Fibroblast of the conjunctiva (primary cell): ENCODE measurements around the gene BARX1.
"Not testable (repeated sequence)": the region's sequence is repeated elsewhere in the genome, so short reads cannot be mapped to it uniquely, and the experiment has no call there.

Source experiments
- DNase-seq: peaks from one replicate; pipeline ENCODE4 v3.0.0-alpha.2; 2010; ENCODE audit warnings: low read depth

BARX1 gene

DNA sequence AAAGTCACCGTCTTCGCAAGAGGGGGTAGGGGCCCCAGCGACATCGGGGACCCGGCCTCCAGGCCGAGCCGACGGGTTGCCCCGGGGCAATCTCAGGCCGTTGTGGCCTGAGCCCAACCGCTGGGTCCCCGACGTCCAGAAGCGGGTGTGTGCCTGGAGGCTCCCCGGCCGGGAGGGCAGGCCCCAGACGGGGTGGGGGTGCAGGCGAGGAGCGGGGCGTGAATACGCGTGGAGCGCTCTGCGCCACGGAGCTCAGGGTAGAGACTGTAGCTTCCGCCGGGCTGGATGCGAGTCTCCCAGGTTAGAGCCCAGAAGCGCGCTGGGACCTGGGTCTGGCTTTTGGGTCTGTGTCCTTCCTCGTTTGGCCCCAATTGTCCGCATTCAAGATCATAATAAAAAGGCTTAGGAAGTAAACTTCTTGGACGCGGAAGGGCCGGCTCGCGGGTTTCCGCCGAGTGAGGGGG is 3.5 kb downstream of the BARX1 start:
- DNase-seq, result no peak

DNA sequence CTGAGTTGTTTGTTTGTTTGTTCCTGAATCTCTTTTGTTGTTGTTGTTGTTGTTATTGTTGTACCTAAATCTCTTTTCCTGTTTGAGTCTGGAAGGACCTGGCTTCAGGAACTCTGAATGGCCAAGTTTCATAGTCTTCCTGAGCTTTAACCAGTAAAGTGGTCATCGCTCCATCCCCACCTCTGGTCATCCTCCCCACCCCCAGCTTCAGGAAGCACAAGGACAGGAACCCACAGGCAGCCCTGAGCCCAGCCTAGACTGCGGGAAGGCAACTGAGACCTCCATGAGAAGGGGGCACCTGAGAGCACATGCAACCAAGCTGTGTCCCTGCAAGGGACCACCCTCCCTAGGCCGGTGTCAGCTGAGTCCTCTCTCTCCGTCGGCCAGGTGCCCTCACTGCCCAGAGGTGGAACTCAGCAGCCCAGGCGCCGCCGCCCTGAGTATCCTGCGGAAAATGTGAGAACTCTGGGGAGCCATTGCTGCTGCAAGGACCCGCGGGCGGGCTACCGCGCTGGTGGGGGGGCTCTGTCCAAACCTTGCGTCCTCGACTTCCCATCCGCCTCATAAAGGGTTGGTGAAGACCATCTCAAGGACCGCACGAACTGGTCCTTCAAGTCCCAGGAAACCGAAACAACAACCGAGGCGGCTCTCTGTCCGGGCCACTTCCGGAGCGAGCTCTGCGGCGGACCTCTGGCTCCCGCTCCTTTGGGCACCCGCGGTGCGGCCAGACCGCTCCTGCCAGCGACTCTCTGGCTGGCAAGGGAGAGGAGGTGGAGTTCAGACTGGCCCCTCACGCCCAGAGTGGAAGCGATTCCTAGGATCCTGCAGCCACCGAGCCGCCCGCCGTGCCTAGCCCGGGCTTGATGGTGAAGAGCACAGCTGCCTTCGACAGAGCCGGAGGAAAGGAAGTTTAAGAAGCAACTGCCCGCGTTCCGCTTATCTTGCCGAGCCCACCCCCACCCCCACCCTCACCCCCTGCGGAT is 4.2 kb downstream of the BARX1 start:
- DNase-seq, result no peak

DNA sequence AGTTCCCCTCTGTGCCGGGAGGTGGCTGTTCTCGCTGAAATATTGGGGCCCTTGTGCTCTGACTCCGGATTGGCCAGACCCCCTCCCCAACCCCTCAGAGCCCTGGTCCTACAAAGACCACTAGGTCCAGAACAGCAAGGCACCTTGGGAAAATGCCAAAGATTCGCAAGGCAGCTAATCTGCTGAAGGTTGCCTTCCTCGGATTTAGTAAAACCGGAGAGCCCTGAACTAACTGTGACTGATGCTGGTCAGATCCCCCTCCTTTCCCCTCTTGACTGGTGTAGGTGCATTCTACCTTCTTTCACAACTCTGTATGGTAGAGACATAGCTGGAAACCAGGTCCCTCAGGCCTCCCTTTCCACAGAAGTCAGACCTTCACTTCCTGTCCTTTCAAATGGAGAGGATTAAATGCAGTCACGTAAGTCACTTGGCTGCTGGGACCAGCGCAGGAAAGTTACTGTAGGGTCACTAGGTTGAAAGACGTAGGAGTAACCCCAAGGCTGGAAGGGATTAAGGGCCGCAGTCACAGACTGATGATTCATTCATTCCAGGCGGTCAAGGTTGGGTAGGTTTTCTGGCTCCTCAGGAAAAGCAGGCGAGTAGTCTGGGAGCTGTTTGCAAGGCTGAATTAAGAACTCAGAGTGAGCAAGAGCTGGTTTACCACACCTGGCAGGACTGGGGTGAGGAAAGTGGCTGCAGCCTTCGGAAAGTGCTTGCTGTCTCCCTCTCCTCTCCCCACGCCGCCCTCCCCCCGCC is 5.3 kb downstream of the BARX1 start:
- DNase-seq, result no peak

DNA sequence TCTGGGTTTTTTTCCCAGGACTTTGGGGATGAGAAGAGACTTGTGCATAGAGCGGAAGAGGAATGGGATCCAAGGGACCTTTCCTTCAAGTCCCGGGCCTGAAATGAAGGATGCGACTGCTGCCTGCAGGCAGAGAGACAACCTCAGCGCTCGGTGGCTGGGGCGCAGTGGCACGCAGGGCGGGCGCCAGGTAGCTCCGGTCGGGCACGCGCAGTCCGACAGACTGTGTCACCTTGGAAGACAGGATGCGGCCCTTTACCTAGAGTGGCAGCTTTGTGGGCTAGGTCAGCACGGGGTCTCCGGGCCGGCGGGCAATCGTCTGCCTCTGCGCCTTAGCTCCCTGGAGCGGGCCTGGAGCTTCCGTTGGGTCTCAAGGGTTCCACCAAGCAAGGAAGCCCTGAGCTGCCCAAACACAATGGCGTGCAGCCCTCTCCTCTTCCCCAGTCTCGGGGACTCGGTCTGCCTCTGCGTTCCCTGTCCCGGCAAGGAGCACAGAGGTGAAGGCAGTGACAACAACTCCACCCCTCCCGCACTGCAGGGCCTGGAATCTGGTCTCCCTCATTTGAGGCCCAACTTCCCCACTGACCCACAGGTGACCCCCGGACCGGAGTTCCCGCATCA is 6.0 kb downstream of the BARX1 start:
- no peak for DNase-seq

DNA sequence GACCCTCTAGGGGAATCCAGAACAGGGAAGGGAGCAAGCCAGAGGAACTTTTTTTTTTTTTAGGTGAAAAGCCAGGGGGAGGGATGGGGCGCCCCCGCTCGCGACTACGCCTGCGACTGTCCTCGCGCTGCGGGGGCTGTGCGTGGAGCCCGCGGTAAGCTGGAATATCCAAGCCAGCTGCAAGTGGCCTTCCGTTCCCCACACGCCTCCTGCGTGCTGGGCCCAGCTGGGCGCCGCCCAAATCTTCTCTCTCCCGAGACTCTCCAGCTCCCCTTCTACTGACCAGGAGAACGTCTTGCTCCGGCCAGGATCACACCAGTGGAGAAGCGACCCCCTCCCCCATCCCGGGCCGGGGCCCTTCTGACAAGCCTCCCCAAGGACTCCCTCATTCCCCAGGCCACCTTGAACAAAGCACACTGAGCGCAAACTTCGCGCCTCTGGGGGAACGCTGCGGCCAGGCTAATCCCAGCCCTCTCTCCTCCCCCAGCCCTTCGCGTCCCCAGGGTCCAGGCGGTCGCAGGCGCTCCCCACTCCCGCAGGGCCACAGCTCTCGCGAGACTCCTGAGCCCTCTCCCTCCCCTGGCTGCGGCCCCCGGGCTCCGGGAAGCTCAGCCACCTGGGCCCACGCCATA is 6.6 kb downstream of the BARX1 start:
- no peak for DNase-seq

DNA sequence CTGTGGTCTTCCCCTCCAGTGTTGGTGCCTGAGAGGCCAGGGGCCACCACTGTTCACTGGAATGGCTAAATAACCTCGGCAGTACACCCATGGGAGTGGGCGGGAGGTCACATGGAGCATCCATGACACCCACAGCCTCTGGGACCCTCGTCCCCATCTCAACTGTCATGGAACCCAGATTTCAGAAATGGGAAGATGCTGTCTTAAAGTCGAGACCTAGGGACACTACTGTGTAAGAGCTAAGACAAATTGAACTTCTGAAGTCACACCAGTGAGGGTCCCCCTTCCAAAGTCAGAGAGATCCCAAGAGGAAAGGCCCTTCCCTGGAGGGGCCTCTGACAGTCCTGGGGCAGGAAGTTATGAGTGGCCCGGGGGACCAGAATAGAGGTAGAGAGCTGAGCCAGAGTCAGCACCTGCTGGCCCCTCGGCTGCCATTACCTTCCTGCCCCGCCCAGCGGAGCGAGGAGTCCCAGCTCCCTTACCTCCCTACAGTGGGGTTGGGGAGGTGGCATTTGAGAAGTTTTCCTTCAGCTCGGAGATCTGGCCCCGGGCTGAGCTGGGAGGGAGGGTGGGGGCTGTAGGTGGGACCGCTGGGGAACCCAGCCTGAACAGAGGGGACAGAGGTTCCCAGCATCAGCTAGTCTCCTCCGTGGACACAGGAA is 7.6 kb downstream of the BARX1 start:
- DNase-seq, result no peak

DNA sequence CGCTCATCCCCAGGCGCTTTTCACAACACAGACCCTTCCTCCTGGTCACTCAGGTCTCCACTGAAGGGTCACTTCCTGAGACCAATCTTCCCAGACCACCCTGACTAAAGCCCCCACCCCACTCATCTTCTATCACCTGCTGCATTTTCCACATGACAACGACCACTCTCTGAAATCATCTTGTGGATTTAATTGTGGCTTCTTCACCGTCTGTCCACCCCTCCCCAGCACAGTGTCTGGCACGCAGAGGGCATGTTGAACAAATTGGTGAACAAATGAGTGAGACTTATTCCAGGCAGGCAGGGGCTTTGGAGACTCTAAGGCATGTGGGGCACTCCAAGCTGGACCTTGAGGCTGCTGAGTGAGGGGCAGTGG is 8.8 kb downstream of the BARX1 start:
- DNase-seq, result no peak

DNA sequence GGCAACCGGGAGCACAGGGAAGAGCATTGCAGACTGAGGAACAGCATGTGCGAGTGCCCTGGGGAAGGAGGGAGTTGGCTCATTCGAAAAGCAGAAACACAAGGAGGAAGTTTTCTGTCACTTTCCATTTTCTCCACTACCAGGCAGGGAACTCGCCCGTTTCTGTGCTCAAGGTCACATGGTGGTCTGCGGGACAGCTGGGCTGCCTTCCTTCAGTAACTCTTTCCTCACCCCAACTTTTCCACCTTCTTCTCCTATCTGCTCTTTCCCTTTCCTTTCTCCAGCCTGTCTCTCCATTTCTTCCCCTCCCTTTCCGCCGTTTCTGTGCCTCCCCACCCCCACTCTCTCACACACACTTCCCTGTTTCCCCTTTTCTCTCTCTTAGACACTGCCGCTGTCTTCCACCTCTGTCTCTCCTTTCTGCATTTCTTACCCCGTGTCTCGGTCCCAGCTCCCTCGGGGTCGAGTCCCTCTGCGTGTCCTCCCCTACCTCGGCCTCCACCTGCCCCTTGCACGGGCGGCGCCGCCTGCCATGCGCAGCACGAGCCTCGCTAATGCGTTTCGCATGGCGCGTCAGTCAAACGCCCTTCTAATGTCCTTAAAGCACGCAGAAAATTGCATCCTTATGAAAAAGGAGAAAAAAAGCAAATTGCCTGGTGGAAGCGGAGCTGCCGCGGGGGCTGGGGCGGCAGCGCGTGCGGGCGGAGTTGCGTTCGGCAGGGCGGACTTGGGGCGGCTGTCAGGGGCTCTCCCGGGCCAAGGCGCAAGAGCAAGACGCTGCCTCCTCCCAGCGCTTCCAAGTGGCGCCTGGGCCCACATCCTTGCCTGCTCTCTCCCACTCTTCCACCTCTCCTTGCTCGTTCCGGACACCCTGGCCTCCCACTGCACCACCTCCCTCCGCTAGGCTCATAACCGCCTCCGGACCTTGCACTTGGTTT is 9.5 kb downstream of the BARX1 start:
- no peak for DNase-seq

DNA sequence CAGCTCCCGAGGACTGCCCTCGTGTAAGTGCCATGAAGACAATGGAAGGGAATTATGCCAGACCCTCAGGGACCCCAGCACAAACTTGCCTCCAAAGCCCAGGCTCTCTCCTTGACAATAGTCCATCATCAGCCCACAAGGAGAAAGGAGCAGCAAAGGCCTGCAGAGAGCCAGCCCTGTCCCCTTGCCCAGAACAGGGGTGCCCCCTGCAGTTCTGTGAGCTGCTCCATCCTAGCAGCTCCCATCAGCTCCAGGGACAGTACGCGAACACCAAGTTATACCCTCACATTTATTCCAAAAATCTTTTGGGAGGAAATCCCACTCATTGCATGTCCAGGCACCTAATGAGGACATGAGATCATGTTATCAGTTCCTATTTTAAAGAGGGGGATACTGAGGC is 11.1 kb downstream of the BARX1 start:
- DNase-seq, result no peak

DNA sequence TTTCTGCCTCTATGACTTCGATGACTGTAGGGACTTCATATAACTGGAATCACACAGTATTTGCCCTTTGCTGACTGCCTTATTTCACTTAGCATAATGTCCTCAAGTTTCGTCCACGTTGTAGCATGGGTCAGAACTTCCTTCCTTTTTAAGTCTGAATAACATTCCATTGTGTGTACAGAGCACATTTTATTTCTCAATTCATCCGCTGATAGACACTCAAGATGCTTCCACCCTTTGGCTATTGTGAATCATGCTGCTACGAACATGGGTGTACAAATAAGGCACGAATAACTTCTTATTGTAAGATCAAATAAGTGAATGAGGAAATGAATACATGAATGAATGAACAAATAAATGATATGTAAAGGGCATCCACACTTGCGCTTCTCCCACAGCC is 13.0 kb downstream of the BARX1 start:
- DNase-seq, result no peak

DNA sequence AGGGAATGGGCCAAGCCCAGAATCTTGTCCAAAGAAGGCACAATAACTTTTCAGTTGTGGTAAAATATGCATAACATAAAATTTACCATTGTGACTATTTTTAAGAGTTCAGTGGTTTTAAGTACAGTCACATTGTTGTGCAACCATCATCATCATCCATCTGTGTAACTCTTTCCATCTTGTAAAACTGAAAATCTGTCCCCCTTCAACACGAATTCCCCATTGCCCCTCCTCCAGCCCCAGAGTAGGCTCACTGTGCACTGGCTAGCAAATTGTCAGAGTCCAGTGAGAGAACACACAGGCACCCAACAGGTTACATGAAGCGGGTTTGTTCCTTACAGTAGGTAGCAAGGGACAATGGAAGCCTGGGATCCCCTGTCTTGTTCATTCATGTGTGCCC is 13.7 kb downstream of the BARX1 start:
- DNase-seq, result no peak

DNA sequence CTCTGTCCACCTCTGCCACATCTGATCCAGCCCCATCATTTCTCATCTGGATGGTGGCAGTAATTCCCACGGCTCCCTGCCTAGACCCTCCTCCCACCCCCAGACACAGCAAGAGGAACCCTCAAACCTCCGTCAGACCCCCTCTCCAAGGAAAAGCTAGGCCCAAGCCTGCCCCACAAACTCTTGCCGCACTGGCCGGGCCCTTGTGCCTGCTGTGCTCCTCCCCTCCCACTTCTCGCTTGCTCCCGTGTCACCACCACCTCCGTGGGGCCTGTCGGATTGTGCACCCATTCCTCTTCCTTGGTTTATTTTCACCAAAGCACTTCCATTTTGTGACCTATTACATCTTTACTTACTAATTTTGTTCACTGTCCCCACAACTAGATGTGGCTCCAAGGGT is 14.2 kb downstream of the BARX1 start:
- no peak for DNase-seq

DNA sequence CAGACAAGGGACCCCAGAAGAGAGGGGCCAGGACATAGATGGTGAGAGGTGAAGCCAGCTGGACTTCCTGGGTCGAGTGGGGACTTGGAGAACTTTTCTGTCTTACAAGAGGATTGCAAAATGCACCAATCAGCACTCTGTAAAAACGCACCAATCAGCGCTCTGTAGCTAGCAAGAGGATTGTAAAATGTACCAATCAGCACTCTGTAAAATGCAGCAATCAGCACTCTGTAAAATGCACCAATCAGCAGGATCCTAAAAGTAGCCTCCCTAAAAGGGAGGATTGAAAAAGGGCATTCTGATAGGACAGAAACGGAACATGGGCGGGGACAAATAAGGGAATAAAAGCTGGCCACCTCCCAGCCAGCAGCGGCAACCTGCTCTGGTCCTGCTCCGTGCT is 15.6 kb downstream of the BARX1 start:
- DNase-seq, result not testable (repeated sequence)

DNA sequence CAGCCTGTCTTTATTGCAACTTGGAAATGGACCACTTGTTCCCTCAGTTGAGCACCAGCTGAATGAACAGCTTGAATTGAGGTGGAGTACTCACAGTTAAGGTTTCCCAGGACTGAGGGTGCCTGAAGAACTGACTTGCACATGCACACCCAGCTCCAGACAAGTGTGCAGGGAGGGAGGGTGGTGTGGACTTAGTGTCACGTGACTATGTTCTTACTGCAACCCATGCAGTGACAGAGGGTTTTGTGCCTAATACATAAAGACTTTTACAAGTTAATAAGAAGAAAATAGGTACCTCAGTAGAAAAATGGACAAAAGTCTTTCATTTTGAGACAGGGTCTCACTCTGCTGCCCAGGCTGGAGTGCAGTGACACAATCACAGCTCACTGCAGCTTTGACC is 18.0 kb downstream of the BARX1 start:
- no peak for DNase-seq

DNA sequence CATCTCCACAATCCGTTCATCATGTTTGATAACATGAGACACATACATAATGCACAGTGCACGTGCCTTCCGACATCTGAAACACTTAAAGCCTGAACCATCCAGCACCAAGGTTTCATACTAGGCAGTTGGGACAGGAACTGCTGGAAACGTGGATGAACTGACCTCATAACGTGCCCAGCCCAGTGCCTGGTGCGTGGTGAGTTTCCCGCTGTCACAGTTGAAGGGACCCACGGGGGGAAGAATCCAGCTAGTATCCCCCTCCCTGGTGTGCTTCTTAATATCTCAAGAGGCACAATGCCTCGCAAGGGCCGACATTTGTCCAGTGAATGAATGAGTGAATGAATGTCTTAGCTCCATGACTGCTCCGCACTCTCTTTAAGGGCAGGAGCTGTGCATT is 23.2 kb downstream of the BARX1 start:
- no peak for DNase-seq

DNA sequence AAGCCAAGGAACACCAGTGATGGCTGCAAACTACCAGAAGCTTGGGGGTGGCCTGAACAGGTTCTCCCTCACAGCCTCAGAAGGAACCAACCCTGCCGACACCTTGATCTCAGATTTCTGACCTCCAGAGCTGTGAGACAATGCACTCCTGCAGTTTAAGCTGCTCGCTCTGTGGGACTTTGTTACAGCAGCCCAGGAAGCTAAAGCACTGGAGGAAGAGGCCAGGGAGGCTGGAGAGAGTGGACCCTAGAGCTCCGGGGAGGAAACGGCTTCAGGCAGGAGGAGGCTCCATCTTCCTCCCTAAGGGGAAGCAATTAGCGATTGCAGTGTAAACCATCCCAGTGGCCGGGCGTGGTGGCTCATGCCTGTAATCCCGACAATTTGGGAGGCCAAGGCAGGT is 25.1 kb downstream of the BARX1 start:
- no peak for DNase-seq

DNA sequence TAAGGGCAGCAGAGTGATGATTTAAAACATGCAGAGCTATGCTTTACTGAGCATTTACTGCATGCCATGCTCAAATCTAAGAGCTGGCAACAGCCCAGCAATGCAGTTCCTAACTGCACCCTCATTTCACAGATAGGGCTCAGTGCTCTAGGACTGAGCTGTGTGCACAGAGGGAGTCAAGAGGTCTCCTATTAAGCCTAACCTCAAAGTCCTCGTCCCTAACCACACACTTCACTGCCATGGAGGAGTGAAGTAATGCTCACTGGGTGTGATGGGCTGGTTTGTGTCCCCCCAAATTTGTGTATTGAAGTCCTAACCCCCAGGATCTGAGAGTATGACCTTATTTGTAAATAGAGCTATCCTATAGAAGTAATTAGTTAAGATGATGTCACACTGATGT is 25.9 kb downstream of the BARX1 start:
- no peak for DNase-seq

DNA sequence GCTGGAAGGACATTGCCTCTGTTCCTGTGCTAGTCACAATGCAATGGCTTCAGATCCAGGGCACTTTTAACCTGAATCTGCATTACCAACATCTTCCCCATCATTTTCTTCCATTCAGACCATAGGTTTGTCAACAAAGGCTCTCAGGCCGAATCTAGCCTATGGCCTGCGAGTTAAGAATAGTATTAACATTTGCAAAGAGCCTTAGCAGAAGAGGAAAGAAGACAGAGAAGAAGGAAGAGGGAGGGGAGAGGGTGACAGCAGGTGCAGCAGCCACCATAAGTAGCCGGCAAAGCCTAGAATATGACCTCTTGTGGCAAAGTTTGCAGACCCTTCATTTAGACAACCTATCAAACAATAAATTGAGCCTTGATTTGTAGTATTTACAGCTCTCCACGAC is 32.6 kb downstream of the BARX1 start:
- no peak for DNase-seq

DNA sequence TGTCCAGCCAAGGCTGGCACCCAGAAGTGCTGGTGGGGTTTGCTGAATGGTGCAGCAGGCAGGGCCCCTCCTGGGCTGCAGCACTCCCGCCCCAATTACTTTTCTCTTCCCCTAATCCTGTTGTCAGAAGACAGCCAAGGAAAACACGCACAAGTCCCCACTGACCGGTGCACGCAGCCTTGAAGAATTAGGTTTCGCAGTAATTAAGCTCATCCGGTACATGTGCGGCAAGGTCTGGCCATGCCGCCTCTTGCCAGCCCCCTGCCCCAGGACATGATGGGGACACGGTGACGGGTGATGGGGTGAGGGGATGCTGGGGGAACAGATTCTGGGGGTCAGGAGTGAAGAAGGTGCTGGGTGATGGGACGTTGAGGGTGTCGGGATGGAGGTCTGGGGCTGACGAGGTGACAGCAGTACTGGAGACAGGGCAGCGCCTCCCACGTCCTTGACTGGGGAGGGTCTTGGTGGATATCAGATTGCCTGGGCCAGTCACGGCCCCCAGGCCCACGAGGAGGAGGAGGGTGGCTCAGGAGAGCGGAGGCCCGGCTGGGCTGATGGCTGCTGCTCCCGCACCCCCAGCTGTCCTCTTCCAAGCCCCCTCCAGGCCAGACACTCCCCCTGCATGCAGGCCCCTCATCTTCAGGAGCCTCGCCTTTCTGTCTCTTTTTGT is 34.9 kb downstream of the BARX1 start:
- no peak for DNase-seq

DNA sequence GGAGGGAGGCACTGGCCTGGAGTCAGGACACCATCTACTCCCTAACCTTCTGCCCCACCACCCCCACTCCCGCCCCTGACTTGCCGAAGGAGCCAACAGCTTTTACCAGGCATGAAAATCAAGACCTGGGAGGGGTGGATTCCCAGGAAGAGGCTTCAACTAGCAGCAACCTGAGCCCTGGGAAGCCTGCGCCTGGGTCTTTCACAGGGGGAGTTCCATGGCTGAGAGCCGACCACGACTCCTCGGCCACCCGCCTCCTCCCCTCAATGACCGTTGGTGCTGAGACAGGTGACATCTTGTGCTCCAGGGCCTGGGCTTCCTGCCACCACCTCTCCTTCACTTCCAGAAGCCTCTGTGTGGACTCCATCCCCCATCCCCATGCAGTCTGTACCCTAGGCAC is 37.1 kb downstream of the BARX1 start:
- DNase-seq, result no peak
